GM06990 (cell line): ENCODE results near the gene ESF1.

Experiments
- DNase-seq: peaks from one replicate; pipeline ENCODE4 v3.0.0-alpha.2; 2011; ENCODE audit not compliant: insufficient read length; ENCODE audit errors: extremely low read depth
- H3K27me3 ChIP-seq: replicated peaks from 2 replicates; pipeline ENCODE4 v1.6.0; 2011; ENCODE audit warnings: low read length; ENCODE audit not compliant: control insufficient read depth, insufficient read depth
- H3K36me3 ChIP-seq: 2 replicates; pipeline ENCODE4 v1.5.1; 2011; ENCODE audit warnings: low read length; ENCODE audit not compliant: control insufficient read depth, insufficient read depth
- H3K4me3 ChIP-seq: replicated peaks from 2 replicates; pipeline ENCODE4 v1.5.1; 2011; ENCODE audit warnings: low read depth, mild to moderate bottlenecking, control low read depth, low read length
- TF ChIP-seq, protein P1 (sequence below): IDR thresholded peaks from 2 replicates; pipeline ENCODE4 v1.5.1; 2011; ENCODE audit warnings: low read length, control low read depth, mild to moderate bottlenecking, inconsistent platforms; ENCODE audit not compliant: insufficient read depth, poor library complexity, severe bottlenecking

Gene ESF1

DNA sequence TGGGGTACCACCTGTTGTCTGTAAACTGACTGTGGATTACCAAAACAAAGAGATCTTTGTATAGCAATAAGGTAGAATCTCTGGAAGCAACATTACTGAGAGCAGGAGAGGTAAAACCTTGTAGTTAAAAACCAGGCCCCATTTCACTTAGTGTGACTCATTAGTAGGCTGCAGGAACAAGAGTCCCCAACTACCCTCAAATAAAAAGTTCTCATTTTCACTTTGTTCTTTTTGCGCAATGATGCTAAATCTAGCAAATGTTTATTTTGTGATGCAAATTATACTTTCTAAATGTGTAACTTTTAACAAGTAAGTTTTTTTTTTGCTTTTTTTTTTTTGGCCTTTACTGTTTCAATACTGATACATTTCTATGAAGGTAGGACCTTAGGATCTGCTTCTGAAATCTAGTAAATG is 67.1 kb downstream of the ESF1 start:
- DNase-seq = peak; percentile 78
- H3K36me3 ChIP-seq = peaks cover 5% of the 10 kb centered on the region
- no peaks in the 10 kb centered on the region for H3K27me3 ChIP-seq
- TF ChIP-seq, protein P1, sequence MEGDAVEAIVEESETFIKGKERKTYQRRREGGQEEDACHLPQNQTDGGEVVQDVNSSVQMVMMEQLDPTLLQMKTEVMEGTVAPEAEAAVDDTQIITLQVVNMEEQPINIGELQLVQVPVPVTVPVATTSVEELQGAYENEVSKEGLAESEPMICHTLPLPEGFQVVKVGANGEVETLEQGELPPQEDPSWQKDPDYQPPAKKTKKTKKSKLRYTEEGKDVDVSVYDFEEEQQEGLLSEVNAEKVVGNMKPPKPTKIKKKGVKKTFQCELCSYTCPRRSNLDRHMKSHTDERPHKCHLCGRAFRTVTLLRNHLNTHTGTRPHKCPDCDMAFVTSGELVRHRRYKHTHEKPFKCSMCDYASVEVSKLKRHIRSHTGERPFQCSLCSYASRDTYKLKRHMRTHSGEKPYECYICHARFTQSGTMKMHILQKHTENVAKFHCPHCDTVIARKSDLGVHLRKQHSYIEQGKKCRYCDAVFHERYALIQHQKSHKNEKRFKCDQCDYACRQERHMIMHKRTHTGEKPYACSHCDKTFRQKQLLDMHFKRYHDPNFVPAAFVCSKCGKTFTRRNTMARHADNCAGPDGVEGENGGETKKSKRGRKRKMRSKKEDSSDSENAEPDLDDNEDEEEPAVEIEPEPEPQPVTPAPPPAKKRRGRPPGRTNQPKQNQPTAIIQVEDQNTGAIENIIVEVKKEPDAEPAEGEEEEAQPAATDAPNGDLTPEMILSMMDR = no peak
- H3K4me3 ChIP-seq = no peak overlapping the region

DNA sequence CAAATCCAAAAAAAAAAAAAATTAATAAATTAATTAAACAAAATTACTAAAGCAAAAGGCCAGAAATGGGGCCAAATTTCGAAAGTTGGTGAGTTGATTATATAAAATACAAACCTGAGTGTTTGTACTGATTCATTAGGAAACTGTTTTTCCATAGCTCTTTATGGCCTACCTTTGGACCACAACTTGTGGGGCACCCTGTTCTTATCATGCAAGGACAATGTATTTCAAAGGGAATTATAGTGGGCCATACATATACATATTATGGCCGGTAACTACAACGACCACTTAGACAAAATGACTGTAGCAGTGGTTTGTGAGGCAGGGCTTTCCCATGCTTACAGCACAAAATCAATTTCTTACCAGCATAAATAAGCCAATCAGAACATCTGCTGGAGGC is 69.5 kb downstream of the ESF1 start:
- DNase-seq = no peak
- Histone ChIP-seq H3K27me3 (no peaks in the 10 kb centered on the region), H3K36me3 (peaks cover 3% of the 10 kb centered on the region), H3K4me3 (no peak overlapping the region)
- TF ChIP-seq, protein P1 = no peak

DNA sequence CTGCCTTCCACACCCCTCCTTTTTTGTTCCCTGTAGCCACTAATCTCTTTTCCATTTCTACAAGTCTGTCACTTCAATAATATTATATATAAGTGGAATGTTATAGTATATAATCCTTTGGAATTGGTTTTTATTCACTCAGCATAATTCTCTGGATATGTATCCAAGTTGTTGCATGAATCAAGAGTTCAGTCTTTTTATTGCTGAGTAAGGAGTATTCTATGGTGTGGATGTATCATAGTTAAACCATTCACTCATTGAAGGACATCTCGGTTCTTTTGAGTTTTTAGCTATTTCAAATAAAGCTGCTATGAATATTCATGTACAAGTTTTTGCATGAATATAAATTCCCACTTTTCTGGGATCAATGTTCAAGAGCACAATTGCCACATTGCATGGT is 76.5 kb downstream of the ESF1 start:
- no peak for DNase-seq
- H3K27me3 ChIP-seq = no peaks in the 10 kb centered on the region
- H3K4me3 ChIP-seq = no peak overlapping the region
- no peaks in the 10 kb centered on the region for H3K36me3 ChIP-seq
- TF ChIP-seq, protein P1 = no peak

DNA sequence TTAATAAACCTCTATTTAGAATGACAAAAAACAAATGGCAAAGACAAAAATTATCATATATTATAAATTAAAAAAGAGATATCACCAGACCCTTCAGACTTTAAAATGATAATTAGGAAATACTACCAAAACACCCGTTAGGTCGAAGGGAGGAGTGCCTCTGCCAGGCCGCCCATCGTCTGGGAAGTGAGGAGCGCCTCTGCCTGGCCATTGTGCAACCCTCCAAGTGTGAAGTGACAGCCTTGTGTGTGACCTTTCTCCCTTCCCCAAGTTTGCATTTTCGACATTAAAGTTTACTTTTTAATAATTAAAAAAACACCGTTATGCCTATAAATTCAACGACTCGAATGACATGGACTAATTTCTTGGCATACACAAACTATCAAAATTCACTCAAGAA is 81.5 kb downstream of the ESF1 start:
- no peak overlapping the region for H3K4me3 ChIP-seq
- no peaks in the 10 kb centered on the region for H3K36me3 ChIP-seq
- TF ChIP-seq, protein P1 = no peak
- no peak for DNase-seq
- H3K27me3 ChIP-seq = no peaks in the 10 kb centered on the region

DNA sequence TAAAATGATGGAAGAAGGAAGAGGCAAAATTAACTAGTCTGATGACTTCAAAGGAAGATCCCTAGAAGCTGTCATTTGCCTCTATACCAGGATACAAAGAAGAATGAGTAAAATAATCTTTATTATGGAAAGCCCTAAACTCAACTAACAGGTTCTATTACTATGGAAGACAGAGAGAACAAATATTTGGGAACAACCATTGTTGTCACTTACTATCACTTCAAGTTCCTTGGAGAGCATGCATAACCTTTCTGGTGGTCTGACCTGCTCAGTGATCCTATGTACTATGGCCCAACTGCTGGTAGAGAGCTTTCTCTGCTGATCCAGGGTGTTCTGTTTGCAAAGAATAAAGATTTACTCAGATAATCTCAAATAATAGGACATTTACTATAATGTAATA is 83.2 kb downstream of the ESF1 start:
- DNase-seq = no peak
- no peak overlapping the region for H3K4me3 ChIP-seq
- TF ChIP-seq, protein P1 = no peak

DNA sequence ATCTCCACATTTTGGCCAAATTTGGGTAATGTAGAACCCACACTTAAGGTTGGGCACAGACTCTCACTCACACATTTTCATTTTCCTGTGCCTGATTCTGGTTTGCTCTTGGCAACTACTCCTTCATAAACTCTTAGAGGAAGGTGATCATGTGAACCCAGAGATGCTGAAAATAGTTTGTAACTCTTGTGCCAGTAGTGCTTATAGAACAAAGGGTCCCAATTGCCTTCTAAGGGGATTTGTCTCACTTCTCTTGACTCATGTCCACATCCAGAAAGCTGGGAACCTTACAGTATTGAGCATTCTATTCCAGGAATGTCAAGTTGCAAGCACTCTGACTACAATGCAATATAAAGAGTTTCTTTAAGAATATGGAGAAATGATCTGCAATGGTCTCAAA is 84.0 kb downstream of the ESF1 start:
- no peaks in the 10 kb centered on the region for H3K27me3 ChIP-seq
- TF ChIP-seq, protein P1 = no peak
- DNase-seq = no peak
- H3K36me3 ChIP-seq = no peaks in the 10 kb centered on the region
- H3K4me3 ChIP-seq = no peak overlapping the region

More for the DNA sequence above, 83.2 kb downstream of the ESF1 start:
- H3K27me3 ChIP-seq = no peaks in the 10 kb centered on the region
- H3K36me3 ChIP-seq = no peaks in the 10 kb centered on the region
